GM21619 (cell line): ENCODE results near the gene P3H2.
"Not testable (repeated sequence)": the region's sequence is repeated elsewhere in the genome, so short reads cannot be mapped to it uniquely, and the experiment has no call there.

Experiments used
- ATAC-seq: cut with Tn5 transposase; IDR thresholded peaks from one replicate; pipeline ENCODE4 v1.9.1; 2021; ENCODE audit not compliant: unreplicated experiment

Gene P3H2

DNA sequence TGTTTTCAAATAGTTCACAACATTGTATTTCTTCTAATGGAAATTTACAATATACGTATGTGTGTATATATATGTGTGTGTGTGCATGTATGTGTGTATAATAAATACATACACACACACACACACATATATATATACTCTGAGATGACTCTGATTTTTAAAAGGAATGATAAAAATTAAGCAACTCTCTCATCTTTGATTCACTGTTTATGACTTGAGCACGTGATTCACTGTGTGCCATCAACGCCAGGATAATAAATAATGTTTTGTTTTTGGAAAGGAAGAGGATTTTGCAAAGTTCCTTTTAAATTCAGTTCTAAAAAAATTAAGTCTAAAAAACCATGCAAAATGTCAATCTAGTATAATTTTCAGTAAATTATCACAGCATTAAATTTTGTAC lies 132.4 kb downstream of the P3H2 start:
- ATAC-seq = no peak

- no peak for ATAC-seq
These were observed 134.7 kb downstream of the P3H2 start for GRCh38 chr3:189985948-189986347.

GRCh38 chr3:189983612-189984011 lies 137.1 kb downstream of the P3H2 start:
- no peak for ATAC-seq

DNA sequence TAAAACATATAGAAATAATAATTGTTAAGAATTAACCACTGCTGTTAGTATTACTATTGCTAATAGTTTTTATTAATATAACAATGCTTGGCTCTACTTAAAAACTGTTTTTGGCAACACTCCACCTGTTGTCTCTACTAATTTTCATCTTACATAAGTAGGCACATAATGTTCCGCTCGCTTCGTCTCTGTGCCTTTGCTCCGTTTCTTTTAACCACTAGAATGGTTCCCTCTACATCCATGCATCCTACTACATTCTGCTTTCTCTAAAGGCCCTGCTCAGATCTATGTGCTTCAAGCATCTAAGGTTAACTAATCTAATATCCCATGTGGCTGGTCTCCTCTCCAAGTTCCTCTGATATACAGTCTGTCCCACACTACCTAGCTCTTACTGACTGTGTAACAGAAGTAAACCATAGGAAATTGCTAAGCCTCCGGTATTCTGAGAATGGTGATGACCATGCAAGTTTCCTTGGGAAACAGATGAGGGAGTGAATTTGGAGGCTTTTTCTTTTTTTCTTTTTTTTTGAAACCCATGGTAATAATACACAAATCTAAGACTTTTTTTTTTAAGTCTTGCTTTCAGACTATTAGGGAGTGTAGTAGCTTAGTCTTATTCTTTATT lies 138.3 kb downstream of the P3H2 start:
- ATAC-seq = no peak

GRCh38 chr3:189981668-189982067 lies 139.0 kb downstream of the P3H2 start:
- ATAC-seq = no peak

DNA sequence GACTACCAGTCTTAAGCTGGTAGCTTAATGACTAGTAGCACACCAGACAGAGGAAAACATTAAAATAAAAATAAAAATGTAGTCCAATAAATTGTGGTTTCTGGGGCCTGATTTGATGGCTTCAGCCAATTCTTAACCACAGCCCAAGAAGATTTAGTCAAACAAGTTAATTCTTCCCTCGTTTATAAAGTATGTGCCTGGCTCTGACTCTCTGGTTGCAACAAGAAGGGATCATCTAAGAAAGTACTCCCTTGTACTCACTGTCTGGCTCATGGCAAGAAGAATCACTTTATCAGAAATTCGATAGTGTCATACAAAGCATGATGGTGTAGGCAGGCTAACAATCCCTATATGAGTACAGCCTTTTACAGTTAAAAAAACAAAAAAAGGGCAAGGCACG lies 141.9 kb downstream of the P3H2 start:
- no peak for ATAC-seq

DNA sequence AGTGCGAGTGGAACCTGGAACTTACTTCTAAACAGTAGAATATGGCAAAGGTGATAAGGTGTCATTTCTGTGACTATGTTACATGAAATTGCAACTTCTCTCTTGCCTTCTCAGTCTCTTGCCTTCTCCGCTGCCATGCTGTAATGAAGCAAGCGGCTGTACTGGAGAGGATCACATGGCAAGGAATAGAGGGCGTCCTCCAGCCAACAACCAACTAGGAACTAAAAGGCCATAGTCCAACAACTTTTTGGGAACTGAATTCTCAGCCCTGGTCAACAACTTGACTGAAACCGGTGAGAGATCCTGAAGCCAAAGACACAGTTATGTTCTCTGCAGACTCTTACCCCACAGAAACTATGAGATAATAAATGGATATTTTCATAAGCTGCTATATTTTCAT lies 143.5 kb downstream of the P3H2 start:
- ATAC-seq = no peak

GRCh38 chr3:189975391-189975990 lies 145.2 kb downstream of the P3H2 start:
- no peak for ATAC-seq

DNA sequence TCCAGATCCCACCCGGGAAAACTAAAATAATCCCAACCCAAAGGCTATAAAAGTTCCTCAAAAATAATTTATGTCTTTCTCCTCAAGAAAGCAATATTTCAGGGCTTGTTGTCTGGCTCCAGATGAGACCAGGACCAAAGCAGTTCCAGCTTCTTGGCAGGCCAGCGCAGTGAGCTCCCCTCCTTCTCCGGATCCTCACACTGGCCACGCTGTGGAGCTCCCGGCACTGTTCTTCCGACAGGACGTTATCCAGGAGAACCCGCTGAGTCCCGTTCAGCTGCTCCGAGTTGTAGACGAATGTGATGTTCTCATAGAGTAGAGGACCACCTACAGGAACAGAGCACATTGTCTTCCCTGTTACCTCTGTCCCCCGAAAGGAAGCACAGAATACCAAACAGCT lies 146.3 kb downstream of the P3H2 start:
- no peak for ATAC-seq

DNA sequence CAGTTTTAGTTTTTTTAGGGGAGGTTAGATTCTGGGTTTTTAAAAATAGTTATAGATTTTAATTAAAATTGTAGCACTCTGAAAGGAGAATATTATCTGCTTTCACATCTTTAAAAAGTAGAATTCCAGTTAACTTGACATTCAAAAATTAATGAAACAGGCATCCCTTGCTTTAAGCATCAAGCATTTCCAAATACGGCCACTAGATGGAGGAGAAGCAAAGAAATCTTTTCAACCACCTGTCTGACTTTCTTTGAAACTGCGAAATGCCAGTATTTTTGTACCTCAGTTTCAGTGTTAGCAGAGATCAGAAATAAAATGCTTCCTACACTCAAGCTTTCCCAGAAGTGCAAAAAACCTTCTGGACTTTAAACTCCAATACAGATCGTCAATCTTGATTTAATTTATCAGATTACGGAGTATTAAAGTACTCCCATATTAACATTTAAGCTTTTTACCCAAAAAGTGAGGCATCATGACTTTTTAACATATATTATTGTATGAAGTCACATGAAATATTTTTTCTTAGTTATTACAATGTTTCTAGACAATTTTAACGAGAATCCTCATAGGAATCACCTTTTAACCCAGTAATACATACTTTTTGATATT lies 153.3 kb downstream of the P3H2 start:
- peak; percentile 78 for ATAC-seq

- ATAC-seq = no peak
These were observed 153.9 kb downstream of the P3H2 start for GRCh38 chr3:189966843-189967242.

DNA sequence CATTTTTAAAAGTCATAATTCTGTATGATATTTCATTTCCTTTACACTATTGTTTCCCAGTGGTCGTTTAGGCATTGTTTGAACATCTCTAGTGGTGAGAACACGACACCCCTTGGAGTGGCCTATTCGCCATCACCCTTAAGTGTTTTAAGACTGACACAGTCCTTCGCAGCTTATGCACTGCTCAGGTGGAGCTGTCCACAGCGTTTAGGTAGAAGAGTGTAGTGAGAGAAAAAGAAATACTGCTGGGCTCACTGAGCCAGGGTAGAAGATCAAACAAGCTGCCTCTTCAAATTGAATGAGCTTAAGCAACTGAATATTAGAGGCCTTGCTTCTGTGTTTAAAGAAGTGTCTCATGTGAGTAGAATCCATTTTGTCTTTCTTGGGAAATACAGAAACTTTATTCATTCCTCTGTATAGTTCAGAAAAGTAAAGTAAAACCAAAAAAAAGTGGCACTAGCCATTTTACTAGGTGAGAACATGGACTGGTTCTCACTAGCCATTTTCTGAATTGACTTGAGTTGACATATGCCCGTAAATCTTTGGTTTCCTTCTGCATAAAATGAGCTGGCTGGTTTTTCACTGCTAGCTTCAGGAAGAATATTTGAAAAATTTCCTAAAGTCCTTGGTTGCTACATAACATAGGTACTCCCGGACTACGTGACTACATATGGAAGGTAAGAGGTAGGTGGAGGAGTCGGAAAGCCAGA lies 155.9 kb downstream of the P3H2 start:
- ATAC-seq = no peak

GRCh38 chr3:189962466-189962865 lies 158.2 kb downstream of the P3H2 start:
- no peak for ATAC-seq

DNA sequence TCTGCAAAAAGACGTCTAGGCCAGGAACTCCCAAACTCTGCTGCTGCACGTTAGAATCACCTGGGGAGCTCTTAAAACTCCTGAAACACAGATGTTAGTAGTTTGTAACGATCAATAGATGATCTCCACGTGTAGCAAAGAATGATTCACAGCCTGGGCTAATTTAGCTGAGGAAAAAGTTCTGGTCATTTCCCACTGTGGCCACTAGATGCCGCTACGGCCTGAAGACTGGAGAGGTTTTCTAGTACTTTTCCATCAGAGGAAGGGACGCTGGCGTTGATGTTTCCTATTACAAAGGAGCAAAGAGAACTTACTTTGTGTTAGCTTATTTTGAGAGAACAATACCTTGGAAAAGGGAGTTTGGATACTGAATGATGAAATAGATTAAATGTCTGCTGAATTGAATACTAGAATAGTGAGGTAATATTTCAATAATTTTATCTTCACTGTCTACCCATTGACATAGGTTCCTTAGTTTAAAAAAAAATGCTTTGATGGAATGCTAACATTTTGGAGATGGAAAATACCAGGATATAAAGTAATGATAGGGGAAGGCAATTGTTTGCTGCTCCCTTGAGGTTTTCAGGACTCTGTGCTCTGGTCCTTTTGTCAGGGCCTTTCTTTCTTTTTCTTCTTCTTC lies 159.1 kb downstream of the P3H2 start:
- peak; percentile 84 for ATAC-seq

DNA sequence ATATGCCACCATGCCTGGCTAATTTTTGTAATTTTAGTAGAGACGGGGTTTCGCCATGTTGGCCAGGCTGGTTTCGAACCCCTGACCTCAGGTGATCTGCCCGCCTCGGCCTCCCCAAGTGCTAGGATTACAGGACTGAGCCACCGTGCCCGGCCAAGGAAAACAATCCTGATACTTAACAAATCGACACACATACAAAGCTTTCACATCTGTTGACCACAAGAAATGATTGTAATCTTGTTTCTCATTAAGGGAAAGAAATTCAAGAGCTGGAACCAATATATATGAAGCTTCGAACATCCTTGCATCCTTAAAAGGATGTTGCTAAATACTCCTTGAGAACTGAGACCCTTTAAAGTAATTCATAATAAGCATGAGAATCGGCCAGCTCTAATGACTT lies 159.6 kb downstream of the P3H2 start:
- ATAC-seq = not testable (repeated sequence)

DNA sequence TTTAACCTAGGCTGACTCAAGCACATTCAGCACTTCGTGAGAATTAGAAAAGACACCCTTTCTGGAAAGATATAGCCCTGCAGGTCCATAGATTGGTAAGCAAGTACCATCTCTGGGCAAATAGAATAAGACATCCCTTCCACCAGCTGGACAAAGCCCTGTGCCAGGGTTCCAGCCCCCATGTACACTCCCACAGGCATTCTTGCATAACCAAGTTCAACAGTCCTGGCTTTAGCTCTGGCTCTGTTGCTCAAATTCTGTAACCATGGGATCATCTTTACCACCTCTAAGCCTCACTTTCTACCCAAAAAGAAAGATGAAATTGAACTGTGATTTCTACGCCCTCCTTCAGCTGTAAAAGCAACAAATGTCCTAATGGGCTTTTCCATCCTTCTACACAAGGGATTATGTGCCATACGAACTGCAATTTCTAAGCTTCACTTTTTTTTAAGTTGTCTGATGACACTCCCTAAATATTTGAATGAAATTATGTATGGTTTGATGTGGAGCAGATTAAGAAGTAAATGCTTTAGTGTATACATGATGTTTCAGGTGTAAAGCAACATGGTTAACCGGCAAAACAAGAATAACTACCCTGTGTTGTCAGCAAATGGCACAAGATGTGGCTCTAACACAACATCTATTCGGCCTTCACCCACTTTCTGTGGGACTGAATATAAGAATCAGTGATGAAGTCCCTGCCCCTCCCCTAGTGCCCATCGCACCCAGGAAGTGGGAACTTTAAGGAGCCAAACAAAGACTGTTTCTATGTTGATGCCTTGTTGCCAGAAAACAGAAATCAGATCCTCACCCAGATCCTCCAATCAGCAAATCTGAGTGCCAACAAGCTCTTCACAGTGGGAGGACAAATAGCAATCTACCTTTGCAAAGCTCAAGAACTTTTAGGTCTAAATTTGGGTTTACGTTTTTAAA lies 165.7 kb downstream of the P3H2 start:
- no peak for ATAC-seq

GRCh38 chr3:189953551-189953950 lies 167.1 kb downstream of the P3H2 start:
- no peak for ATAC-seq

- ATAC-seq = no peak
These were observed 168.4 kb downstream of the P3H2 start for GRCh38 chr3:189952272-189952671.

DNA sequence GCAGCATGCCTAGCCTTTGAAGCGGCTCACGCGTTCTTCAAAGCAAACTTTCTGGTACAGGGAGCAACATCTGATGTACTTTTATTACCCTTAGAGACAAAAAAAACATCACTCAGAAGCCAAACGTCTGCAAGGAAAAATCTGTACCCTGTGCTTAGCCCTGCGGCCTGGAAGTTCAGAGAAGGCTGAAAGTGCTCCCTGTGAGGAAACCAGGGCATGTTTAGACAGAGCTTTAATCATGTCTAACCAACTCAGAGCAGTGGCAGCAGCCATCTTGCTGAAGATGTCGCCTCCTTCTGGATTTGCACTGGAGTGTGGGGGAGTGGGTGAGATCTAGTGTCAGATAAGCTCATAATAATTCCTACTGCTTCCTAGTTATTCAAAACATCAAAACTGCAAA lies 170.4 kb downstream of the P3H2 start:
- ATAC-seq = no peak

DNA sequence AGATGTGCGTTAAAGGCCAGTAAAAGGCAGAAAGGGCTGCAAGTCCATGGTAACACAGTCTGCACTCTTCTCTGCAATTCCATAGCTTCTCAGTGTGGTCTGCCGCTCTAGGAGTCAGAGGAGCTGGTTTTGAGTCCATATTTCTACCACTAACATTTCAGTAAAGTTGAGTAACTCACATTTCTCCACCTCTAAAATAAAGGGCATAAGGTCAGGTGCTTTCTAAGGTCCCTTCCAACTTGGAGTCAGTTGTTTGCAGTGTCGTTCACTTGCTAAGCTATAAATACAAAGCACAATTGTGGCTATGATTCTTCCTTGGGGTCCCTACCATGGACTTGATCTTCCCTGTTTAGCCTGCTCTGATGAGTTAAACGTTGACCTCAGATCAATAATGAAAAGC lies 171.1 kb downstream of the P3H2 start:
- no peak for ATAC-seq

DNA sequence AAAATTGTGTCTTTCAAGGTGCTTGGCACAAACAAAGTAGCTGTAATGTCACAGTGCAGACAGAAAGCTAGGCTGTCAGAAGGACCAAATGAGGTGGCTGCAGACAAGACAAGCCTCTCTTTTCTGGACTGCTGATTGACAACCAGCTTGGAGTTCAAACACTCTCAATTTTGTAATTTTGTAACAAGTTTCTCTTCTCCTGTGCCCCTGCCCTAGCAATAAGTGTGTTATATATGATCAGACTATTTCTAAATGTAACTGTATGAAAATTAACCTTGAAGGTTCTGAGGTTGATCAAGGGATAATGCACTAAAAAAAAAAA lies 172.0 kb downstream of the P3H2 start:
- no peak for ATAC-seq
